Liver (tissue), 3 donors: ENCODE results near the gene C14orf132.

Experiments
- FOXA2 ChIP-seq: IDR thresholded peaks from 2 replicates; pipeline ENCODE4 v1.6.1; 2016; ENCODE audit warnings: antibody characterized with exemption
- JUND ChIP-seq, 2 donors: IDR thresholded peaks; 2 replicates each; pipeline ENCODE4 v1.6.1; 2016; ENCODE audit warnings: antibody characterized with exemption in 2 of 2
- RAD21 ChIP-seq, 2 donors: IDR thresholded peaks; 2 replicates each; pipeline ENCODE4 v1.6.1; 2016; ENCODE audit warnings: antibody characterized with exemption in 2 of 2, mild to moderate bottlenecking in 2 of 2
- SP1 ChIP-seq: IDR thresholded peaks from 2 replicates; pipeline ENCODE4 v1.6.1; 2018; ENCODE audit warnings: antibody characterized with exemption, mild to moderate bottlenecking
- TF ChIP-seq, protein P1 (sequence below): fragments of 150-350 bp; IDR thresholded peaks from 2 replicates; pipeline ENCODE4 v1.5.1; 2017; ENCODE audit warnings: improper control_type of control experiment, low read depth, low read length; ENCODE audit not compliant: missing input control
- donor health status: healthy.
- donor health status: healthy.

DNA sequence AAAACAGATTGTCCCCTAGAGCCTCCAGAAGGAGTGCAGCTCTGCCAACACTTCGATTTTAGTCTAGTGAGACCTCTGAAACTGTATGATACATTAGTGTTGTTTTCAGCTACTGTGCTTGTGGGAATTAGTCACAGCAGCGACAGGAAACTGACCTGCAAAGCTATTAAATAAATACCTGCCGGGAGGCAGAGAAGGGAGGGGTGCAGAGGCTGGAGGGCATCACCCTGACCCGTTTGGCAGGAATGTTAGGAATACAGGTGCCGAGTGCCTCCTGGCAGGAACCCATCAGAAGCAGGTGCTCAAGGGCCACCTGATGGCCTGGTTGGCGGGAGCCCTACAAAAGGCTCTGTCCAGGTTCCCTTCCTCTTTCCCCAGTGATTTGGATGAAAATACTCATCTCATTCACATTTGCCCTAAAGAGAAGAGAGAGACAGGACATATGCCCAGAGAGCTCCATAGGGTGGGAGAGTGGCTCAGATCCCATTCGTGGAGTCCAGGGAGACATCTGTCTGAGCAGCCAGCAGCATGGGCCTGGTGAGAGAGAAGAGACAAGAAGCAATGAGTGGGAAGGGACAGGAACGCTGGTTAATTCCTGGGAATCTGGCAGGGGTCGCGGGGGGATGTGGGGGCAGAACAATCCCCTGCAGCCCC lies 44.6 kb downstream of the C14orf132 start:
- TF ChIP-seq, protein P1, sequence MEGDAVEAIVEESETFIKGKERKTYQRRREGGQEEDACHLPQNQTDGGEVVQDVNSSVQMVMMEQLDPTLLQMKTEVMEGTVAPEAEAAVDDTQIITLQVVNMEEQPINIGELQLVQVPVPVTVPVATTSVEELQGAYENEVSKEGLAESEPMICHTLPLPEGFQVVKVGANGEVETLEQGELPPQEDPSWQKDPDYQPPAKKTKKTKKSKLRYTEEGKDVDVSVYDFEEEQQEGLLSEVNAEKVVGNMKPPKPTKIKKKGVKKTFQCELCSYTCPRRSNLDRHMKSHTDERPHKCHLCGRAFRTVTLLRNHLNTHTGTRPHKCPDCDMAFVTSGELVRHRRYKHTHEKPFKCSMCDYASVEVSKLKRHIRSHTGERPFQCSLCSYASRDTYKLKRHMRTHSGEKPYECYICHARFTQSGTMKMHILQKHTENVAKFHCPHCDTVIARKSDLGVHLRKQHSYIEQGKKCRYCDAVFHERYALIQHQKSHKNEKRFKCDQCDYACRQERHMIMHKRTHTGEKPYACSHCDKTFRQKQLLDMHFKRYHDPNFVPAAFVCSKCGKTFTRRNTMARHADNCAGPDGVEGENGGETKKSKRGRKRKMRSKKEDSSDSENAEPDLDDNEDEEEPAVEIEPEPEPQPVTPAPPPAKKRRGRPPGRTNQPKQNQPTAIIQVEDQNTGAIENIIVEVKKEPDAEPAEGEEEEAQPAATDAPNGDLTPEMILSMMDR: no peak
- TF ChIP-seq JUND (IDR thresholded peaks at IDR 0.05) (no peak), SP1 (no peak), RAD21 (IDR thresholded peaks at IDR 0.05) (no peak), FOXA2 (no peak)
